NK-92 (cell line): ENCODE results near the gene STPG4.
"Not testable (repeated sequence)": the region's sequence is repeated elsewhere in the genome, so short reads cannot be mapped to it uniquely, and the experiment has no call there.

Experiments
- DNase-seq: peaks from one replicate; lab custom pipeline; 2025; ENCODE audit not compliant: unreplicated experiment; lab: John Stamatoyannopoulos, UW

Gene STPG4, protein sequence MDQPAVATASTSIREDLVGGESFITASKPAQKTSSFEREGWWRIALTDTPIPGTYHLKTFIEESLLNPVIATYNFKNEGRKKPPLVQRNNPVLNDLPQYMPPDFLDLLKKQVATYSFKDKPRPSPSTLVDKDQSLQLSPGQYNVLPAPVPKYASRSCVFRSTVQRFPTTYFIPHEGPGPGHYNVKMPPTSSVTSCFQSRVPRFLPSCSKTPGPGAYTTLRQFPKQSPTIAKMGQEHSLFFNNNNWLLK

DNA sequence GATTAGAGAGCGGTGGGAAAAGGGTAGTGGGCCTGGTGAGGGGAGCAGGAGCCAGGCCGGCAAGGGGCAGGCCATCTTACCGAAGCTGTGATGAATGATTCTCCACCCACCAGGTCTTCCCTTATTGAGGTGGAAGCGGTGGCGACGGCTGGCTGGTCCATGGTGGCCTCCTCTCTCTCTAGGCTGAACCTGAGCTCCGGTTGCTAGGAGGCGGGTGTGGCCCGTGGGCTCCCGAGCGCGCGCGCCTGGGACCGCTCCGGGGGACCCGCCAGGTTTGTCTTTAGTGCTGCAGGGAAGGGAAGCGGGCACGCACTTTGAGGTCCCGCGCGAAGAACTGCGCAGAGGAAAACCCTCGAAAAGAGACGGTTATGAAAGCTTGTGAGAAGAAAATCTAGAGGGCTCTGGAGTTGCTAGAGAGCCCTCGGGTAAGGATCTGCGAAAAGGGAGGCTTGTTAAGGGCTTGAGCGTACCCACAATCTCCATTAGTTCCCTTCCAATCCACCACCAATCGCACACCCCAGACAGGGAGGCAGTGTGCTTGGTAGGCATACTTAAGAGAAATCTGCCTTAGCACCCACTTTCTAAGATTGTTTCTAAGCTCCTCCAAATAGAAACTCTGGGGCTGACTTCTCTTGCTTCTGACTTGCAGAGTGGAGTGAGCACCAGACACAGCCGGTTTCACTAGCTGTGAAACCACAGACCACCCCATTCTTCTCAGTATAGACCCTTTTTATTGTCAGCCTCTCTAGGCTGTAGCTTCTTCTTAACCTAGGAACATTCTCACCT, at the start of gene STPG4:
Gene STPG4 (minus strand): TSS at position 218 of the 786 bp plus-strand sequence. CDS start 57 bp downstream, at position 161.
- no peak for DNase-seq

DNA sequence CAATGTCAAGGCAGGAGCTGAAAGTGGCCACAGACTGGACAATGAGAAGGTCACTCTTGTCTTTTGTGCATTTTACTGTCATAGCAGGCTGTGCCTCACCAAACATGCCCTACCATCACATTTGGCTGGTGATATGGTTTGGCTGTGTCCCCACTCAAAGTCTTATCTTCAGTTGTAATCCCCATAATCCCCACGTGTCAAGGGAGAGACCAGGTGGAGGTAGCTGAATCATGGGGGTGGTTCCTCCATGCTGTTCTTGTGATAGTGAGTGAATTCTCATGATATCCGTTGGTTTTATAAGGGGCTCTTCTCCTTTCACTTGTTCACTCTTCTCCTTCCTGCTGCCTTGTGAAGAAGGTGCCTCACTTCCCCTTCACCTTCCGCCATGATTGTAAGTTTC, 49.6 kb upstream of the STPG4 start:
- DNase-seq, result no peak

DNA sequence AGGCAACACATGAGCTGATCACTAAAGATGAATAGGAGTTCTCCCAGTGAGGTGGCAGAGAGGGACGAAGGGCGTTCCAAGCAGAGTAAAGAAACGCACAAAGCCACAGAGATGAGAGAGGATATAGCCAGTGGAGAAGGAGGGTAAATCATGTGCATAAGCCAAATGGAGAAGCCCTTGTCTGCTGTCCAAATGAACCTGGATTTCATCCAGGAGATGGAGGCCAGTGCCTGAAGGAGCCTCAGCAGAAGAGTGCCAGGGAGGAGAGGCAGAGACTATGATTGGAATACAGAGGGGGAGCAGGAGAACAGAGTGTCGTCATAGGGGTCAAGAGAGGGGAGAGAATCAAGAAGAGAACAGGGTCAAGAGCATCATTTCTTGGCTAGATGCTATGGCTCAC, 48.9 kb upstream of the STPG4 start:
- no peak for DNase-seq

DNA sequence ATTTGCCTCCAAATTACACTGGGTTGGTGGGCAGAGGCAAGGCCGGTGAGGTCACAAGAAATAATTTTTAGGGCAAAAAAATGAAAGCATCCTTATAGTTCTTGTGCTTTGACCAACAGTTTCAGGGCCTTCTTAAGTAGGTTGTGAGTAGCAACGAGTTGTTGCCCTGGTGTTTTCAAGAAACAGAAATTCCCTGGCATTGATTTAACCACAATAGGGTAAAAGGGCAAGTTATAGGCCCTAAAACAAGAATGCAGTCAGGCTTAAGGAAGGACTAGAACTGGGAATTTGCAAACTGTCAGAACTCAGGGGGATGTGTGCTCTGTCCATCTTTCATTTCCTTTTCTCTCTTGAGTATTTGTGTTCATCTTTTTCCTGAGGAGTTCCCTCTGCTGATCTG, 46.1 kb upstream of the STPG4 start:
- no peak for DNase-seq

DNA sequence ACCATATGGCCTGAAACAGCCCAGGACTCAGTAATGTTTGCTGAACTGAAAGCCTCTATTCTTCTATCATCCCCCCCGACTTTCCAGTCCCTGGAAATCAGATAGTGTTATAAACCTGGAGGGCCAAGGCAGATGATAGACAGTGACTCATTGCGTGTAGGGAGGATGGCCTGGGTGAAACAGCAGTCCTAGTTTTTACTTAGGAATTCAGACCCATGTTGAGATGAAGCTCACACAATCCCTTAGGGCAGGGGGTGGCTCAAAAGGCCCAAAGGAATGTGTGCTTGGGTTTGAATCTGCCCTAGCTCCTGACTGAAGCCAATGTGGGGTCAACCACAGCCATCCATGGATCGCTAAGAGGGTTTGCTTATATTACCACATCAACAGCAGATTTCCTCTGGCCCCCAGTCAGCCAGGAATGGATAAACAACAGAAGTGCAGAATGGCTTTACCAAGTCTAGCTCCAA, 43.9 kb upstream of the STPG4 start:
- DNase-seq, result no peak

DNA sequence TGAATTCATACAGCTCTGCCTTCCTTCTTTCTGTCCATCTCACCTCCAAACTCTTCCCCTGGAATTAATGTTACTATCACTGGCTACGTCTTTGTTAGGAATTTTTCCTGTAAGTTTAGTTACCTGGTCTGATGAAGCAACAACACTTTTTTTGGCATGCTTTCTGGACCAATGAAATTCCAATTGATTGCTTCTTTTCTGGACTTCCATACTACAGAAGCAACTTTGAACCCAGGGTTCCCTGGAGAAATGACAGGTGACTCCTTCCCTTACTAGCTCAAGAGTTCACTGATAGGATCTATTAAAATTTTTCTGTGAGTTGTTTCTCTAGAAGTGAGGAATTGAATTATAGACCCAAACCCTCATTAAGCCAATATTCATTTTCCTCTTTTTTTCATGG, 41.4 kb upstream of the STPG4 start:
- DNase-seq, result no peak

DNA sequence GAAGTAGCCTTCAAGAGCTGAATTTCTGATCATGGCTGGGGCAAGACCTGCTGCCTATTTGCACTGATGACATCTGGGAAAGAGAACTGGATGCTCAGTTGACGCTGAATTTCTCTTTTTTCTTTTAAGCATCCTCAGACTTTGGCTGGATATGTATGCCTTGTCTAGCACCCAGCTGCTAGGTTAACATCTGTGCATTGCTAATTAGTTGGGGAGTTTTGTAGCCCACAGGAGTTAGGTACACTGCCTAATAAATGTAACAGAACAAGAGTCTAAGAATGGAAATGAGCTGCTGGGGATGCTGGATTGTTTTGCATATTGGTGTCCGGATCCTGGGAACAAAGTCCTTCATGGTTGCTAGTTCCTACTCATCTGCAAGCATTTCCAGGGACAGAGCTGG, 40.9 kb upstream of the STPG4 start:
- DNase-seq, result no peak

DNA sequence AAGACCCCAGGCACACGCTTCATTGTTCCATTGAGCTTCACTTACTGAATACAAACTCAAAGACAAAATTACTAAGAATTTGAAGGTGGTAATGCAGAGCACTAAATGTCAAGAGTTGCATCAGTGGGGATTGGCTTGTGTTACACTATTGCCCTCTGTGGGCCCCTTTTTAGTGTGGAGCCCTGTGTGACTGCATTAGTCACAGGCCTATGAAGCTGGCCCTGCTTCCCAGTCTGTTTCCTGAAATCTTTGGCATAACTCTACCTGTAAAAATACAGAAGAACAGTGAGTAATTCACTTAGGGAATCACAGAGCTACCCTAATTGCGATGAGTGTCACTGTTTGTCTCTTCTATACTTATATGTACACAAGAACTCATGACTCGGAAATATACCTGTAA, 40.0 kb upstream of the STPG4 start:
- DNase-seq, result no peak

DNA sequence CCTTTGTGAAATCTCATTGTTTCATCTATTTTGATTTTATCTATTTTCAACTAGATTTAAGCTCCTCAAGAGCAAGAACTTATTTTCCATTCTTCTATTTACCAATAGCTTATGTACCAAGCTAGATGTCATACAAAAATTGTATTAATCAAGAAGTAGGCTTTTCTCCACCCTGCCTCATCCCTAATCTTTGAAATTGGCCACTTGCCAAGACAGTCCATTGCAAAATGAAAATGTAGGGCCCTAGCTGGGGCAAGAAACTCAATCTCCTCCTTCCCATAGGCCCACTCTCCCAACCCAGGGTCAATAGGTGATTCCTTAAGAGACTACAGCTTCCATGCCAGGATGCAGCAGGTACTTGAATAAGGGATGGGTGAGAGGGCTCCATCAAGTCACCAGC, 39.3 kb upstream of the STPG4 start:
- DNase-seq, result no peak

DNA sequence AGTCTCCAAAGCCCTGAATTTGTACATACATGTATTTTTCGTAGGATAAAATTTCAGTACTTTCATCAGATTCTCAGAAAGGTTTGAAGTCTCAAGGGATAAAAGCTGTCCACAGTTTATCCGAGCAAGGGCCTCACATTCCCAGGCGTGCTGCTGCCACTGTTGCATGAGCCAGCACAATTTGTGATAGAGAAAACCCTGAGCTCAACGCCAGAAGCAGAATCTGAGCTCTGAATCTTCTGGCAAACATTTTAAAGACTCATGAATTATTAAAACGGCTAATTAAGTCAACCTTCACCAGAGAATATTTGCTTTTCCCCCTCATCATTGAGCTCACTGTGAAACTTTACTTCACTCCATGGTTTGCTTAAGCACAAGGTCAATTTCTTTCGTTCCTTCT, 38.5 kb upstream of the STPG4 start:
- DNase-seq, result no peak

DNA sequence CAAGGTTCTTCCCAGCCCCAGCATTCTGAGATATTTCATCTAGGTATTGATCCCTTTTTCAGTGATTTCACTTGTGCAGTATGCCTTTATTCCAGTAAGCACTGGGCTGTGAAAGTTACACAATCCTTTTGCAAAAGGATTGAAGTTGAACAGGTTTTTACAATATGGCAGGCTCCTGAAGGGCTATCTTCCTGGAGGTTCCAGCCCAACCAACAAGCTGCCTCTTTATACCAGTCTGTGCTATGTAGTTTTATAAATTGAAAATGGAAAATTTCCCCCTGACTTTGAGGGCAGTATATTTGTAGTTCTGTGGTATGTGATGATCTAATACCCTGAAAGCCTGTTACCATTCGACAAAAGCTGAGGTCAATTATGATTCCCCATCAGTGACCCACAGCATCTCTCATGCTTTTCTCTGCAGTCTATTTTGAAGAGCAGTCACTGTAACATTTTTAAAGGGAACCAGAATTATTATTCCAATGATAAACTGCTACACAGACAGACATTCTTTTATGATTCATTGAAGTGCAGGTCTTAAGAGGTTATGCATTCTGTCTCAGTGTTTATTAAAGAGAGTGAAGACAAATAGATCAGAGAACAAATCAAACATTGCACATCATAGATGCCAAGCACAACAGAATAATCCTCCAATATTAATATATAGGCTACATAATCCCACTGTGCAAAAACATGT, 35.2 kb upstream of the STPG4 start:
- DNase-seq, result no peak

DNA sequence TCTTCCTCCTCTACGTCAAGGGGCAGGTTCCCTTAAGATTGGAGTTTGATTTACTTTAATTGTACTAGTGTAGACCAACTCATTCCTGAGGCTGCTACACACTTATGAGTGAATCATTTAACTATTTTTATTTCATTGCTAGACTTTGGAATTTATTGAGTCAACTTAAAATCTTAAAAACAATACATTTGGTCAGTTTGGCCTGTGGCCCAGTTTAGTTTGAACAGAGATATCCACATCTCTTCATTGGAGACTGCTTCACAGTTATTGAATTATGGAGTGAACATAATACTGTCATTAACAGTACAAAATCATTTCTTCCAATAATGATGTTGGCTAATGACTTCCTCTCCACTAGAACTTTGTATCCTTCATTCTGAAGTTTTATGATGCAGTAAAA, 34.5 kb upstream of the STPG4 start:
- DNase-seq, result no peak

DNA sequence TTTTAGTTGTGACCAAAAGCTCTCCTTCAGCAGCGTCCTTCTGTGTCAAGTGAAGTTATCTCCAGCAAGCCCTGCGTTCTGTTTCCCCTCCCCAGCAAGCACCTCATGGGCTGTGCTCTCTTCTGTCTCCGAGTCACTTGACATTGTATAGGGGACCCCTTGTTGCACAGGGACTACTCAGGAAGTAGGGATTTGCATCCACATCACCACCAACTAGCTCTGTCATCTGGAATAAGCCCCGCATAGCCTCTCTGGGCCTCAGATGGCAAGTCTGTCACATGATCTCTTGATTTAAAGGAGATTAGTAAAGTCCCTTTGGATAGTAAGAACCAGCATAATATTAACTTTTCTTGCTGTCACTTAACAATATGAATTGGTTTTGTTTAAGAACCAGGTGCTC, 32.0 kb upstream of the STPG4 start:
- DNase-seq, result no peak

DNA sequence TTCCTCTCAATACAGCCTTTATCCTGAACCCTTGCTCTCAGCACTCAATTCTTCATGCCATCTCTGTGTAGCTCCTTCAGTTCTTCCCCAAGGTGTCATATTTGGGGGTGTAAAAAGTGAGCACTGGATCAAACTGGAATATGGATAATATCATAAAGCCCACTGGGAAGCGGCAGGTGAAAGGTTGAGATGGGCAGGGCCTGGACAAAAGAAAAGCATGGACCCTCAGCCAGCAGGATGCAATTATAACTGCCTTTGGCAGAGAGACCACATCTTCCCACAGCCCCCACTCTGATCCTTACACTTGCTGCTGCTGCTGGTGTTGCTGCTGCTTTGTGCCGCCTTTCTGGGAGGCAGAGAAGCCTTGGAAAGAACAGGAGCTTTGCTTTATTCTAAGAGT, 31.2 kb upstream of the STPG4 start:
- no peak for DNase-seq

DNA sequence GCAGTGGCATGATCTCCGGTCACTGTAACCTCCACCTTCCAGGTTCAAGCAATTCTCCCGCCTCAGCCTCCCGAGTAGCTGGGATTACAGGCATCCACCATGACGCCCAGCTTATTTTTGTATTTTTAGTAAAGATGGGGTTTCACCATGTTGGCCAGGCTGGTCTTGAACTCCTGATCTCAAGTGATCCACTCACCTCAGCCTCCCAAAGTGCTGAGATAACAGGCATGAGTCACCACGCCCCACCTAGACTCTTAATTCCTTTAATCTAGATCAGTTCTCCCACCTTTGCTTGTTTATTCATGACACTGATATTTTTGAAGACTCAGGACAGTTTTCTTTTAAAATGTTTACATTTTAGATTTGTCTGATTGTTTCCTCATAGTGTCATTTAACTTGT, 30.0 kb upstream of the STPG4 start:
- DNase-seq, result not testable (repeated sequence)

DNA sequence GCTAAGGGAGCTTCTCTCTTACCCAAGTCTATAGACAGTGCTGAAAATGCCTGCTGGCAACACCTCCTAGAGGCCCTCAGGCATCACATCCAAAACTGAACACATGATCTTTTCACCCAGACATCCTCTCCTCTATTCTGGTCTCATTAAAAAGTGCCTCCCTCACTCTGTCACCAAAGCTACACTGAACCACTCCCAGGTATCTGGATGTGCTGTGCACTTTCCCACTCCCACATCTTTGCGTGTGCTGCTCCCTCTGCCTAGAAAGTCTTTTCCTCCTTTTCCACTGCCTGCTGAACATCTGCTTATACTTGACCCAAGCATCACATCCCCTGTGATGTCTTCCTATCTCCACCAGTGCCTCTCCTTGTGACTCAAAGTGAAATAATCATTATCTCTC, 26.1 kb upstream of the STPG4 start:
- DNase-seq, result no peak

DNA sequence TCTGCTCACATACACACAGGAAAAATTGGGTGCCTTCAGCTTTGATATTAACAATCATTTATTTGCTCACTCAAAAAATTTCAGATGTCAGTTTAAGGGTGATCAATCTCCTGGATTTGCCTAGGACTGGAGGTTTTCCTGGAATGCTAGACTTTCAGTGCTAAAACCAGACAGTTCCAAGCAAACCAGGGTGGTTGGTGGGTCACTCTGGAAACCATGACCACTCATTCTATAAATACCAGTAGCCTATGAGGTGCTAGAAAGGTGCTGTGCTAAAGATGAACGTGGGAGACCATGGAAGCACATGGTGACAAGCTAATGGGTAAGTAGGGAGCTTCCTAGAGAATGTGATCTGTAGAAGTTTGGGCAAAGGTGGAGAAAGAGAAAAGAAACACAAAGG, 25.4 kb upstream of the STPG4 start:
- no peak for DNase-seq

DNA sequence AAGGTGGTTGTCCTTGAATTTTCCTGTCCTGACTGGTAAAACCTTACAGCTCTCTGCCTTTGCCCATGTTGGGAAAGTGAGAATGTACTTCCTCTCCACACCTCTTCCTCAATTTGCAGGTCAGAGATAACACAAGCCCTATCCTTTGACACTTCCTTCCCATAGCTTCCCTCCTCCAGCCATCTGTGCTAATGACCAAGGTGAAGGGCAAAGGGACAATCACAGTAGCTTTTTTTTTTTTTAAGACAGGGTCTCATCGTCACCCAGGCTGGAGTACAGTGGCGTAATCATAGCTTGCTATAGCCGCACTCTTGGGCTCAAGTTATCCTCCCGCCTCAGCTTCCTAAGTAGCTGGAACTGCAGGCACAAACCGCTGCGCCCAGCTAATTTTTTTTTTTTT, 24.3 kb upstream of the STPG4 start:
- DNase-seq, result no peak

DNA sequence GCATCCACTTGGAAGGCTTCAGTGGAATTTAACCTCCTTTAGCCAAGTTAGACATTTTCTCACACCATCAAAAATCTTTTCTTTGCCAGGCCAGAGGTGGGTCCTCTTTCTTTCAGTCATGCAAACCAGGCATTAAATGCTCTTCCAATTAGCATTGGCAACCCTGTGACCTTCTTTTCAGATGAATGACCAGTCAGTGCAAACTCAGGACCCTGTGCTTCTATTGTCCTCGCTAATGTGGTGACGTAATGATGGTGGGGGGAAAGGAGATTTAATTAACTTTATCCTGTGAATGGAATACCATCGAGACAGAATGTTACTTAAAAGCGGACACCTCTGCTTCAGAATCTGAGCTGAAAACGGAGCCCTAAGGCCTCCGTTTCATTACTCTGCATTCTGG, 23.2 kb upstream of the STPG4 start:
- no peak for DNase-seq

DNA sequence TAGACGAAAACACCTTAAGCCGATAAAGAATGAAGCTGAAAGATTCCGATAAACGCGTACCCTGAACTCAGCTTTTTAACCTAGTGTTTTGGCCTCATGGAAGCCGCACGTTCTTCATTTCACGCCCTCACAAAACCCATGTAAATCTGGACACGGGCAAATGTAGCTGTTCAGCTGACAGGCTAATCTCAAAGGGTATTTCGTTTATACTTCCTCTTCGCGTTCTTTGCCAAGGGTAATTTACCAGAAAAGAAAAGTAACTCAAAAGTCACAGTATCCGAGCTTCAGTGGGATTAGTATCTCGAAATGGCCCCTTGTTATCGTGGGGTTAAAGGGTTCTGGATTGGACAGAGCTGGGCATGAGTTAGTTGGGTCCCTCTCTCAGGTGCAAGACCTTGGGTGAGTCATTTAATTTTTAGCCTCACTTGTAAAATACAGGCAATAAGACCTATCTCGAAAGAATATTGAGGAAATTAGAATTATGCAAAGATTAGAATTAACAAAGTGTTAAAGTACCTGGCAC, 22.0 kb upstream of the STPG4 start:
- no peak for DNase-seq

DNA sequence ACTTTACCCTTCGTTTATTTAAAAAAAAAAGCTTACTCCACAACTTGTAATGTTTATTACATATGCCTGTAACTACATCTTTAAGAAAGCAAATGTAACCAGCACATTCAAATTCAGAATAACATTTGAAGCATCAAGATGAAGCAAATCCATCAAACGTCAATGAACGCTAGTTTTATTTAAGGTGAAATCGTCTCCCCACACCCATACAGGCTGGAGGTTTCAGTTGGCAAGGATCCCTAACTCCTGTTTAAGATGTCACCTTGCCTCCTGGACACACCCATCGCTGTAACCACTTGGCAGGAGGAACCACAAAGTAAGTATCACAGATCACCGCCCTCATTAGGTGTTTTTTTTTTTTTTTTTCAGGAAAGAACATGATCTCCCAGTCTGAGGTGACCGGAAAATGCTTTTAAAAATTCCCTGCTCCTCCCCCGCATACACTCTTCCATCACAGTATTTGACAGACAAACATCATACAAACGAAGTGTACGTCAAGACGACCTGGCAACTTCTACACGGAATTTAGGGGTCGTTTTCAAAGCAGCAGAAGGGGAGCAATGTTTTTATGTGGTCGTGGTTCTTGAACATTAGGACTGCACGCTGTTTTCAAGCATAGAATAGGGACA, 19.7 kb upstream of the STPG4 start:
- DNase-seq, result no peak
